GOT3 (cell line): ENCODE measurements around the gene SLC8A3.

Experiments used
- DNase-seq: peaks from one replicate; lab custom pipeline; 2025; ENCODE audit warnings: mixed read lengths; lab: John Stamatoyannopoulos, UW

The SLC8A3 gene

GRCh38 chr14:69996216-69996615, 192.5 kb downstream of the SLC8A3 start:
- no peak for DNase-seq
